ENCODE results near the gene ZNF784. TPM values are rescaled to one million over a fixed set of nuclear protein-coding genes. Genes with fewer than 3 reads are reported as not detected.
A peak's percentile ranks its signal among the peaks of the same experiment; 100 is the strongest.

Gene ZNF784
- total and polyA plus RNA-seq, 2 of the 13 experiments (the other 11 are each of a cell fraction or from before 2014, with no cell fraction given), result 4.1 to 4.2 TPM

DNA sequence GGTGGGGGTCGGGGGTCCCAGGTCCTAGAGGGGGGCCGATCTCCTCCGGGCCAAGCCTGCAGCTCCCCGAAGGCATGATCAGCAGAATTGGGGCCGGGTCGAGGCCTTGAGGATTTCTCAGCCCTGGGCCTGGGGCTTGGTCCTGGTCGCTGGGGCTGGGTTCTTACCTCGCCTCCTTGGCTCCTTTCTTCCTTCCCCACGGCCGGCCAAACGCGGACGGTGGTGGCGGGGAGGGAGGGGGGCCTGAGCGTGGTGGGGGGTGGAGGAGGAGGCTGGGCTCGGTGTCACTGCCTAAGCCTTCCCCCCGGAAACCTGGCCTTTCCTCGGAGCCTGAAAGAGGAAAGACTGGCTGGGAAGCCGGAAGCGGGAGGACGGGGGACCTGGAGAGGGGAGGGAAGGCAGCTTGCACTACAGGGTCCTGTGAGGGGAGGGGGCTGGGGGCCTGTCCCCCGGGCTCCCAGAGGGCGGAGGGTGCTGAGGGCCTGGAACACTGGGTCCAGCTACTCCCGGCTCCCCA is 43.7 kb downstream of the ZNF784 start, which contains the start of gene ZNF579 (continued):
- 0 out of 2 replicates have a peak, but pooled peaks have one; percentile 7 for TF ChIP-seq ZBTB33 (CRISPR knock-in tag; IDR thresholded peaks at IDR 0.05)
- no peak for TF ChIP-seq CENPBD1 (CRISPR knock-in tag; IDR thresholded peaks at IDR 0.05; ENCODE audit: borderline replicate concordance, low read depth)
- TF ChIP-seq ZBTB40 (IDR thresholded peaks at IDR 0.05), result peak; percentile 69
- TF ChIP-seq ZBTB40 (CRISPR knock-in tag; IDR thresholded peaks at IDR 0.05), result no peak
- no peak for TF ChIP-seq EEA1 (CRISPR knock-in tag; IDR thresholded peaks at IDR 0.05; ENCODE audit: borderline replicate concordance)
- TF ChIP-seq ELF1 (CRISPR knock-in tag; IDR thresholded peaks at IDR 0.05), result peak; percentile 87
- TF ChIP-seq NCOA2 (CRISPR knock-in tag; IDR thresholded peaks at IDR 0.05), result no peak
- peak; percentile 71; the same call in 1 of the 2 replicates for TF ChIP-seq CBX5 (CRISPR knock-in tag; IDR thresholded peaks at IDR 0.05; ENCODE audit: borderline replicate concordance)
- TF ChIP-seq, protein P1, sequence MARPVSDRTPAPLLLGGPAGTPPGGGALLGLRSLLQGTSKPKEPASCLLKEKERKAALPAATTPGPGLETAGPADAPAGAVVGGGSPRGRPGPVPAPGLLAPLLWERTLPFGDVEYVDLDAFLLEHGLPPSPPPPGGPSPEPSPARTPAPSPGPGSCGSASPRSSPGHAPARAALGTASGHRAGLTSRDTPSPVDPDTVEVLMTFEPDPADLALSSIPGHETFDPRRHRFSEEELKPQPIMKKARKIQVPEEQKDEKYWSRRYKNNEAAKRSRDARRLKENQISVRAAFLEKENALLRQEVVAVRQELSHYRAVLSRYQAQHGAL (CRISPR knock-in tag; IDR thresholded peaks at IDR 0.05; ENCODE audit: not compliant biosample characterization), result no peak
- TF ChIP-seq YY1 (IDR thresholded peaks at IDR 0.05; ENCODE audit: insufficient read depth, insufficient replicate concordance, low read depth, low read length), result peak; percentile 73
- 0 out of 2 replicates have a peak, but pooled peaks have one; percentile 27 for TF ChIP-seq GZF1 (CRISPR knock-in tag; IDR thresholded peaks at IDR 0.05)
- no peak; the same call in 1 of the 2 replicates for TF ChIP-seq ZNF83 (CRISPR knock-in tag; IDR thresholded peaks at IDR 0.05; ENCODE audit: borderline replicate concordance)
- peak; percentile 89 for TF ChIP-seq PCBP1 (IDR thresholded peaks at IDR 0.05; ENCODE audit: borderline replicate concordance, low read depth, low read length)
- 0 out of 2 replicates have a peak, but pooled peaks have one; percentile 55 for TF ChIP-seq ZNF343 (CRISPR knock-in tag; IDR thresholded peaks at IDR 0.05)
- peak; percentile 73; the same call in 1 of the 2 replicates for TF ChIP-seq KDM2A (CRISPR knock-in tag; IDR thresholded peaks at IDR 0.05; ENCODE audit: borderline replicate concordance, low read depth)
- peak; percentile 71 for TF ChIP-seq YEATS2 (CRISPR knock-in tag; IDR thresholded peaks at IDR 0.05; ENCODE audit: borderline replicate concordance)
- peak; percentile 68; the same call in 1 of the 2 replicates for TF ChIP-seq ZNF772 (CRISPR knock-in tag; IDR thresholded peaks at IDR 0.05)
- TF ChIP-seq RELA (CRISPR knock-in tag; IDR thresholded peaks at IDR 0.05), result no peak

Data from HepG2 (cell line).